ENCODE data around the gene PPP1R16B. TPM values are rescaled to one million over a fixed set of nuclear protein-coding genes. Genes with fewer than 3 reads are reported as not detected.

PPP1R16B gene
- total and polyA plus RNA-seq, 11 donors = 1.9 to 12.2 (median 6.9) TPM

DNA sequence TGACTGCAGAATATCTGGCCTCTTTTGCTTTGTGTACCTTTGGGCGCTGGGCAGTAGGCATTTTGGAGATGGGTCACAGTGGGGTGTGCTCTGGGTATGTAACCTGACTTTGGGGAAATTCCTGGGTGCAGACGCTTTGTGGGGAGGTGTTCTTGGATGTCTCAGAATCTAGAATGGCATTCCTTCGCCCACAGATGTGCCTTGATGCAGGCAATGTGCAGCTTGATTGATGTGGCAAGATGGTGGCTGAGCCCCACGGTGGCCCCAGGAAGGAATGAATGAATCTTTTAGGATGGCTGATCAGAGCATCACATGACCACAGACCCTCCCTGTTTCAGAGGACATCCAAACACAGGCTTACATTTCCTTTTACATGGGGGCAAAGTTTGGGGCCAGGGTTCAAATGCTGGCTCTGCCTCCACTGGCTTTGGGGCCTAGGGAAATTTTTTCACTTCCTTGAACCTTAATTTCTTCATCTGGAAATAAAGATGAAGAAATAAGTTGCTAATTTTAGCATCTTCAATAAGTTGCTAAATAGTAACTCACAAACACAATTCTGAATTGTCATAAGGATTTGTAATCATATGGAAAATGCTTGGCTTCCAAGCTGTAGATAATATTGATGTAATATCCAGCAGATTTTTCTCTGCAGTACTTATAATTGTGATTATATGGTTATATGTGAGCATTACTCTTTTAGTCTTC, 5.6 kb downstream of the PPP1R16B start:
- no peaks in the 10 kb centered on the region for H3K9me3 ChIP-seq
- no peak overlapping the region for H3K4me3 ChIP-seq
- no peak for ATAC-seq
- WGBS, 4 donors = 75 to 82% (median 81%) methylated on average over 4 of the region's 4 CpGs
- H3K27ac ChIP-seq = peak overlapping the region in 3 of 12 donors; percentile 12 to 62 (median 56)
- no peak for DNase-seq
- no peak for TF ChIP-seq POLR2A (IDR thresholded peaks at IDR 0.05)
- TF ChIP-seq, protein P1, sequence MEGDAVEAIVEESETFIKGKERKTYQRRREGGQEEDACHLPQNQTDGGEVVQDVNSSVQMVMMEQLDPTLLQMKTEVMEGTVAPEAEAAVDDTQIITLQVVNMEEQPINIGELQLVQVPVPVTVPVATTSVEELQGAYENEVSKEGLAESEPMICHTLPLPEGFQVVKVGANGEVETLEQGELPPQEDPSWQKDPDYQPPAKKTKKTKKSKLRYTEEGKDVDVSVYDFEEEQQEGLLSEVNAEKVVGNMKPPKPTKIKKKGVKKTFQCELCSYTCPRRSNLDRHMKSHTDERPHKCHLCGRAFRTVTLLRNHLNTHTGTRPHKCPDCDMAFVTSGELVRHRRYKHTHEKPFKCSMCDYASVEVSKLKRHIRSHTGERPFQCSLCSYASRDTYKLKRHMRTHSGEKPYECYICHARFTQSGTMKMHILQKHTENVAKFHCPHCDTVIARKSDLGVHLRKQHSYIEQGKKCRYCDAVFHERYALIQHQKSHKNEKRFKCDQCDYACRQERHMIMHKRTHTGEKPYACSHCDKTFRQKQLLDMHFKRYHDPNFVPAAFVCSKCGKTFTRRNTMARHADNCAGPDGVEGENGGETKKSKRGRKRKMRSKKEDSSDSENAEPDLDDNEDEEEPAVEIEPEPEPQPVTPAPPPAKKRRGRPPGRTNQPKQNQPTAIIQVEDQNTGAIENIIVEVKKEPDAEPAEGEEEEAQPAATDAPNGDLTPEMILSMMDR (IDR thresholded peaks at IDR 0.05) = no peak
- intact Hi-C loops (cut with DNase I) = loop anchor here in 2 of 10 donors (5.0 kb wide), 2 partner anchors 66 to 81 kb away; no protein-coding TSS in a partner anchor
- peaks cover 3 to 28% (median 11%) of the 10 kb centered on the region in 9 donors for H3K27me3 ChIP-seq
- peaks cover 2 to 67% (median 41%) of the 10 kb centered on the region in 12 donors for H3K4me1 ChIP-seq
- peaks cover 0 to 8% (median 0%) of the 10 kb centered on the region in 9 donors for H3K36me3 ChIP-seq

- intact Hi-C loops (cut with DNase I) = loop anchor here in 2 of 10 donors (5.0 kb wide), 2 partner anchors 66 to 81 kb away; no protein-coding TSS in a partner anchor
- Histone ChIP-seq H3K4me1 (peaks cover 0 to 62% (median 35%) of the 10 kb centered on the region in 12 donors), H3K9me3 (no peaks in the 10 kb centered on the region), H3K27ac (peak overlapping the region in 8 of 12 donors; percentile 12 to 62 (median 35)), H3K36me3 (peaks cover 0 to 8% (median 0%) of the 10 kb centered on the region in 9 donors), H3K4me3 (no peak overlapping the region), H3K27me3 (peaks cover under 1 to 21% (median 7%) of the 10 kb centered on the region in 9 donors)
- 58 to 61% (median 59%) methylated on average over 4 of the region's 4 CpGs for WGBS, 4 donors
- ATAC-seq (no peak), DNase-seq (no peak)
- TF ChIP-seq POLR2A (IDR thresholded peaks at IDR 0.05) = no peak
- TF ChIP-seq, protein P1 (IDR thresholded peaks at IDR 0.05) = no peak
These were observed 6.3 kb downstream of the PPP1R16B start for GRCh38 chr20:38811769-38812168.

DNA sequence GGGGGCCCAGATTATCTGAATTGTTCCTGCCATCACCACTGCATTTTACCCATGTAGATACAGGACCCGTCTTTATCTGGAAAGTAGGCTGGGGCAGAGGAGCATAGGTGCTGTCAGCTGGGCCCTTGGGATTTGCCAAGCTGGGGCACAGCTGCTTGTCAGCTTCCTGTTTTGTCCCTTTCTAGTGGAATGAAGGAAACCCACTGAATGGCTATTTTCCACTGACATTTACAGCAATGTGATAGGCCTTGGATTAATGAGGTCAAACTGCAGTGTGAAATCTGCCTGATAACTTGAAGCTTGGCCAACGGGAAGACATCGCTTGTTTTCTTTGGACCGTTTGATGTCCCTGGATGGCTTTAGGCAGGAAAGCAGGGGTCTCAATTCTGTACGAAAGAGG, 6.7 kb downstream of the PPP1R16B start:
- Histone ChIP-seq H3K27ac (peak overlapping the region in 8 of 12 donors; percentile 12 to 62 (median 48)), H3K36me3 (peaks cover 0 to 8% (median 0%) of the 10 kb centered on the region in 9 donors), H3K4me3 (no peak overlapping the region), H3K9me3 (no peaks in the 10 kb centered on the region), H3K4me1 (peaks cover 0 to 62% (median 33%) of the 10 kb centered on the region in 12 donors), H3K27me3 (peaks cover 0 to 17% (median 3%) of the 10 kb centered on the region in 9 donors)
- intact Hi-C loops (cut with DNase I) = loop anchor here in 2 of 10 donors (5.0 kb wide), 2 partner anchors 65 to 80 kb away; no protein-coding TSS in a partner anchor
- WGBS, 4 donors = 27 to 47% (median 40%) methylated on average over 5 of the region's 5 CpGs
- ATAC-seq (peak; percentile 46 to 79 (median 52)), DNase-seq (no peak)
- TF ChIP-seq, protein P1 (IDR thresholded peaks at IDR 0.05) = no peak
- no peak for TF ChIP-seq POLR2A (IDR thresholded peaks at IDR 0.05)

Measured in heart left ventricle (tissue), 16 donors.